ENCODE data around the gene TMUB2. TPM values are rescaled to one million over a fixed set of nuclear protein-coding genes. Genes with fewer than 3 reads are reported as not detected.

Gene TMUB2
- total and polyA plus RNA-seq, 9 of the 15 experiments (the other 6 are each of a cell fraction or from before 2014, with no cell fraction given): 4.1 to 29.8 (median 16.3) TPM

- TF ChIP-seq WHSC1 (IDR thresholded peaks at IDR 0.05; ENCODE audit: low read length) (no peak), ARNT (IDR thresholded peaks at IDR 0.05) (no peak), SREBF1 (IDR thresholded peaks at IDR 0.05; ENCODE audit: borderline replicate concordance, low read depth, low read length) (no peak), BDP1 (IDR thresholded peaks at IDR 0.05; ENCODE audit: insufficient read depth, insufficient read length) (no peak), BRD9 (IDR thresholded peaks at IDR 0.05; ENCODE audit: low read depth, partially characterized antibody) (no peak), FOXA3 (CRISPR knock-in tag; conservative IDR thresholded peaks at IDR 0.05 in 1 of 2, IDR thresholded peaks at IDR 0.05 in 1 of 2) (no peak), ARID4B (CRISPR knock-in tag; IDR thresholded peaks at IDR 0.05) (peak; percentile 30; the same call in 1 of the 2 replicates), ZNF699 (CRISPR knock-in tag; IDR thresholded peaks at IDR 0.05; ENCODE audit: insufficient replicate concordance) (no peak), KLF13 (tag; IDR thresholded peaks at IDR 0.05; ENCODE audit: borderline replicate concordance, low read depth) (no peak), ZNF436 (CRISPR knock-in tag; IDR thresholded peaks at IDR 0.05) (no peak), HBP1 (CRISPR knock-in tag; IDR thresholded peaks at IDR 0.05) (no peak), NEUROD1 (IDR thresholded peaks at IDR 0.05; ENCODE audit: borderline replicate concordance, low read depth, low read length, partially characterized antibody) (peak; percentile 24), BCLAF1 (IDR thresholded peaks at IDR 0.05; ENCODE audit: borderline replicate concordance in 1 of 2, control insufficient read depth in 1 of 2, low read depth in 2 of 2, low read length in 1 of 2) (no peak), ZNF668 (CRISPR knock-in tag; IDR thresholded peaks at IDR 0.05) (no peak), ZNF311 (CRISPR knock-in tag; IDR thresholded peaks at IDR 0.05) (no peak), HEY1 (CRISPR knock-in tag; IDR thresholded peaks at IDR 0.05; ENCODE audit: borderline replicate concordance) (no peak), ZBTB7A (IDR thresholded peaks at IDR 0.05; ENCODE audit: borderline replicate concordance, control insufficient read depth, low read depth, low read length) (peak; percentile 96), TEAD1 (CRISPR knock-in tag; IDR thresholded peaks at IDR 0.05) (no peak)
Observed at GRCh38 chr17:44218344-44219107, 31.8 kb downstream of the TMUB2 start (continued).

Measured in K562 (cell line).